NCI-H1048 (cell line): ENCODE results near the gene TENT5A.

Source experiments
- DNase-seq: peaks from one replicate; lab custom pipeline; 2025; lab: John Stamatoyannopoulos, UW

TENT5A gene

GRCh38 chr6:81771097-81771496 lies 18.6 kb upstream of the TENT5A start:
- no peak for DNase-seq

- DNase-seq: no peak
These were observed 17.9 kb upstream of the TENT5A start for GRCh38 chr6:81770381-81770780.

GRCh38 chr6:81769824-81770223 lies 17.3 kb upstream of the TENT5A start:
- no peak for DNase-seq

DNA sequence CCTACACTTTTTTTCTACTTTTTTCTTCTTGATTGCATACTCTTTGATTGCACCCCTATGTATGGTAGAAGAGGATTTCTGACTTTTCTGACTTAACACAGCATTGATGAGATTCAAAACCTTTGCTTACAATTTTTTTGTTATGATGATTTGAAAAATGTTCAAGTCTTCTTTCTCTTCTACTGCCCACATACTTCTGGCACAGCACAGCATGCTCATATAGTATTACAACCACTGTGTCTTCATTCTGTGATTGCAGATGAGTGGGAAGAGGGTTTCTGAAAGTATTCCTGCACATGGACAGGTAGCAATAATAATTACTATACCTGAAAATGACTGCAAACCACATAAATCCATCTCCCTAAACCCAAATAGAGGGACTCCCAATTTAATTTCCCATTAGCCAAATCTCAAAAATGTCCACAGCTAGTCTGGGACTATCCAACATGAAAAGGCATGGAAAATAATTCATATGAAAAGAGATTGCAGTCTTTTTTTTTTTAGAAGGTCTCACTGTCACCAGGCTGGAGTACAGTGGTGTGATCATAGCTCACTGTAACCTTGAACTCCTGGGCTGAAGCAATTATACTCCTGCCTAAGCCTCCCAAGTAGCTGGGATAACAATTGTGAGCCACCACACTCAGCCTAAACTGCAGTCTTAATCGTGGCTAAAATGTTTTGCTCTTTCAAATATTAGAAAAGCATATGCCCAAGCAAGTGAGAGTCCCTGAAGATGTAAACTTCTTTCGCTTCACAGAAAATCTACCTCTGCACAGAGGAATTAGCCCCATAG lies 15.9 kb upstream of the TENT5A start:
- no peak for DNase-seq

- DNase-seq: no peak
These were observed 14.8 kb upstream of the TENT5A start for GRCh38 chr6:81767163-81767891.

GRCh38 chr6:81766482-81767069 lies 14.1 kb upstream of the TENT5A start:
- DNase-seq: no peak

DNA sequence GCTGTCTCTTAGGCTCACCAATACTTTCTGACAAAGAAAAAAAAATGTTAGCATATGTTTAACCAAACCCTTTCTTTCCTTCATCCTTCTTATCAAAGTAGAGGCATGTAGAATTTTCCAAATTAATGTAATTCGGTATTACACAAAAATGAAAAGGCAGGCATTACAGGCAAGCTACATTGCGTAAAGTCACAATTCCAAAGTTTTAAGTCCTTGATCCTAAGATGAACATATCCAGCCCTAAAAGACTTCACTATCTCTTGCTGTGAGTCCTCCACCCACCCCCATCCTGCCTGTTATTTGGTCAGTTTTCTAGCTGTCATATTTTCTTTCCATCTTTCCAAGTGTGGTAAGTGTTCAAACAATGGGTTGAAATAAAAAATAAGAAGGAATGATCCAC lies 12.1 kb upstream of the TENT5A start:
- DNase-seq: no peak

DNA sequence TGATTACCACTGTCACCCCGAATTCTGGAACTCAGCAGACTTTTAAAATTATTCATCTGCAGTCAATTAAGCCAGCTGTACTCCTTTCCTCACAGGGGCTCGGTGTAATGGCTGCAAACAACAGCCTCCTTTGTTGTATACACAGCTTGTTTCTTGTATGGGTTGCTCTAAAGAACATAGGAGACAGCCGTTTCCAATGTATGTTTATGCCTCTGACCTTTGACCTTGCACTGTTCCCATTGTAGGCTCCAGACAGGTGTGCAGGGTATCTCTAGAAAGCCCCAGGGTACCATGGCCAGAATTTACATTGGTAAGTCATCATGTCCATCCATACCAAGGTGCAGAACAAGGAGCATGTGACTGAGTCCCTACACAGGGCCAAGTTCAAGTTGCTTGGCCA lies 11.5 kb upstream of the TENT5A start:
- no peak for DNase-seq

DNA sequence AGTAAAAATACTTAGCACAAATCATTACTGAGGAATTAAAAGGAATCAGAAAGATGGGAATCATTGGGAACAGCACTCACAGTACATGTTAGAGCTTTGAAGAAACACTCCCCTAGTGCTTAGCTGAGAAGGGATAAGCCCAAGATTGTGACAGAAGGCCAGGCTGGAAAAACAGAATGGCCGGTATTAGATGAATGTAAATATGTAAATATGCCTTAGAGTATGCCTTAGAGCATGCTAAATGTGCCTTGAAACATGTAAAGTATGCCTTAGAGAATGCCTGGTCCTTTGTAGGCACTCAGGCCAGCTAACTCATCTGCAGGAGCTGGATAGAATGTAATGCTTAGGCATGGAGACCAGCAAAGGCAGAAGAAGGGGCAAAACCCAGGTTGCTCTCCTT lies 10.6 kb upstream of the TENT5A start:
- no peak for DNase-seq

GRCh38 chr6:81762606-81763005 lies 10.1 kb upstream of the TENT5A start:
- DNase-seq: no peak

GRCh38 chr6:81762132-81762531 lies 9.7 kb upstream of the TENT5A start:
- DNase-seq: no peak

DNA sequence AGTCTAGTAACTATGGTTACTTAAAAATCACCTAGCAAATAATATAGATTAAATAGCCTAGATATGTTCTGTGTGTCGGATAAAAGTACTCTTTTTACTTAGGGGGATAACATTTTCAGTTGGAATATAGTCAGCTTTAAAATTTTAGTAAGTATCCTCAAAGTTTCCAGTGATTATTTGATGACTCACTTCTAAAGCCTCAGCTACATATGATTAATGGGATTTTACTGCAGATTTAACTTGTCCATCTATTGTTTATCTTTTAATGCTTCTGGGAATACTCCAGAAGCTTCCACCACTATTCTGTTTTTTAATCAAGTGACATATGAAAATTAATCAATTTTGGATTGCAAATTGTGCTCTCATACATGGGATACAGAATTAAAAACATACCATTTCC lies 8.7 kb upstream of the TENT5A start:
- DNase-seq: no peak

DNA sequence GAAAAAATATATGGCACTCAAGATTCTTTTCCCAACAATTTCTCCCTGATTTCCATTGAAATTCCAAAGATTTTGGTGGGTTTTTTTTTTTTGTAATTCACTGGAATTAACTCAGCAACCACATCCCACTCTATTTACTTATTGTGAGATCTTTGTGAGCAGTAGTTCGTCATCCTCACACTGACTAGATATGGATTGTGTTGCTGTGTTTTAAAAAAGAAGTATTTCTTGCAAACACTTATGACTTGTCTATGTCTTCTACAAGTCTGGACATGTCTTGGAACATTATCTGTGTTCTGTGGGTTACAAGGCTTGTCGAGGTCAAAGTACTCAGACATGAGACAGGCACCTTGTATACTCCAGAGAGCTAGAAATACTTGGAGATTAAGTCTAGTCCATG lies 7.3 kb upstream of the TENT5A start:
- no peak for DNase-seq

DNA sequence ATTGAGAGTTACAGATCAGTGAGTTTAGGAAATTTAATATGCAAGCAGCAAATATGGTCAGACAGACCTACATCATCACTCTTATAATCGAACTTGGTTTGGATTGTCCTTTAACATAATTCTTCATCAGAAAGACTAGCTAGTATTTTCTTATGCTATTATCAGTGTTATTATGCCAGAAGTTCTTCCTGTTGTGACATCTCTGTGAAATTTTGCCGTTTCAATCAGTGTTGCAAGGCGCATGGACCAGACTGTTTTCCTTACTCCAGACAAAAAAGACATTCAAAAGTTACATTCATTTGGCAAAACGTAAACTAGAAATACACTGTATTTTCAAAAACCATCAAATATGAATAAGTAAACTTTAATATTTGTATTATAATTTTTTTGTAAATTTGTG lies 5.7 kb upstream of the TENT5A start:
- no peak for DNase-seq

DNA sequence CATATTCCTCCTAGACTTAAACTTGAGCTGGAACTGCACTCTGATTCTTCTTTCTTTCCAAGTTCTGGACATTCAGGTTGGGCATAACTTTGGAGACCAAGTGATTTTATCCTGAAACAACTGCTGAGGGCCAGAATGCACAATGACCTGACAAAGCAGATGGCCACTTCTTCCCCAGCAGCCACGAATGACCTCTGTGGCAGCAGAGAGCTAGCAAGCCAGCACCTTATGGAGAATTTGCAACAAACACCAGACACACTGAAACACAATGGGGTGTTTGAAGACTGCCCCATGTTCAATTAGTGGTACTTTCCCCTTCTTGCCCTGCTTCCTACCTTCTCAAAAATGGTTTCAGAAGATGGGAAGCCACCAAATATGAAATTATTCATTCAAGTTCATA lies 4.2 kb upstream of the TENT5A start:
- DNase-seq: no peak

- no peak for DNase-seq
These were observed 3.1 kb upstream of the TENT5A start for GRCh38 chr6:81755551-81755950.

- no peak for DNase-seq
These were observed 2.4 kb upstream of the TENT5A start for GRCh38 chr6:81754906-81755305.

DNA sequence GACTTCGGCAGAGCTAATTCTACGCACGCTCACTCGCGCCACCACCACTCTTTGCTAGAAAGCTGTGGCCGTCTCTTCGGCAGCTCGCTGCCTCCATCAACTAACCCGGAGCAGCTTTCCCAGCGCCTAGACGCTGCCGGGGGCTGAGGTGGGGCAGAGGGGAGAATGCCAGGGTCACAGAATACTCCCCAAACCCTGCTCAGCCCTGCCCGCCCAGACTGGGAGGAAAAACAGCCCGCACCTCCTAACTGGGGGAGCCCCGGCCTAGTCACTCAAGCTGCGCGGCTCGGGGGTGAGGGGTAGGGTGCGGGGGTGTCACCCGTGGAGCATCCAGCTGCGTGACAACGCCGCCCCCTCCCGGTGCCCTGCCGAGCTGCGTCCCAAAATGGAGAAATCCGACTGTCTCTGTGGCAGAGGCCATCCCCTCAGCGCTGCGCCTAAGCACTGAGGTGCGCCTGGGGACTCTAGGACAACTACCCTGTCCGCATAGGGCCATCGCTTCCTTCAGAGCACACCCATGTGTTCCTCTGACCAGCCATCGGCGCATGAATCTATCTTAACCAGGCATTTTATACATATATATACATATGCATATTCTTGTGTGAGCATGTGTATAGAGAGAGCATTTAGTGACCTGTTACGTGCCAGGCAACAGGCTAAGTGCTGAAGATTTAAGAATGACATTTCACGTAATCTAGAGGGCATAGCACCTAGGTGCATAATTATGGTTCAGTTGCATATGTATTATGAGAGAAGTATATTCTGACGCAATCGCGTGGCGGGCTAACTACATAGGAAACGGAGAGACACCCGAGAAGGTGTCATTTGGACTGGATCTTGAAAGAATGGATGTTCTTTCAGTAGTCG lies 1.5 kb upstream of the TENT5A start:
- DNase-seq: no peak

DNA sequence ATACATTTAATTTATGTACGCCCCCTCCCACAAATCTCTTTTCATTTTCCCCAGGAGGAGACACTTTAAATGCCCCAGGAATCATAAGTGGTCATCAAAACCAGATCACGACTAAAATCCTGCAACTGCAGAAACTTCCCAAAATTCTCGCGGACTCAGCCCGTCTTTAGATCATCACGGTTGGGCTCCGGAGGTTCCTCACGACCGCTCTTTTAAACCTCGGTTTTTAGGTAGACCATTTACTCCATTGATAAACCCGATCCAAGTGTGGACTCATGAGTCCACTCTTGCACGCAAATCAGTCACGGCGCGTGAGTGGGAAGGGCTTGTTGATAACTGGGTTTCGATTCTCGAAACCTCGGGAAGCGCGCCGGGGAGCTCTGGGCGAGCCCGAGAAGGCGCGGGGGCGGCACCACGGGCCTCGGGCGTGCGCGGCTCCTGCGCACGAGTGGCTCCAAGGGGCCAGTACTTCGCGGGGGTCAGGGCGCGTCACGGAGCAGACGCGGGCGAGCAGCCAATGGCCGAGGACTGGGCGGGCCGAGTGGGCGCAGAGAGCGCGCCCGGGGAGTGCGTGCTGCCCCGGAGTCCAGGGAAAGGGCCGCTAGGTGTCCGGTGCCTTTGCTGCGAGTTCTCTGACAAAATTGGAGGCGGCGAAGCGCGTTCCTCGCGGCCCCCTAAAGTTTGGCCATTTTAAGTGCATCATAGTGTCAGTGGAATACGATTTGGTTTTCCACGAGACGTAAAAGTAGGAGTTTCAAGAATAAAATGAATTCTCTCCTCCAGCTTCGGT lies 635 bp upstream of the TENT5A start:
- DNase-seq: no peak

DNA sequence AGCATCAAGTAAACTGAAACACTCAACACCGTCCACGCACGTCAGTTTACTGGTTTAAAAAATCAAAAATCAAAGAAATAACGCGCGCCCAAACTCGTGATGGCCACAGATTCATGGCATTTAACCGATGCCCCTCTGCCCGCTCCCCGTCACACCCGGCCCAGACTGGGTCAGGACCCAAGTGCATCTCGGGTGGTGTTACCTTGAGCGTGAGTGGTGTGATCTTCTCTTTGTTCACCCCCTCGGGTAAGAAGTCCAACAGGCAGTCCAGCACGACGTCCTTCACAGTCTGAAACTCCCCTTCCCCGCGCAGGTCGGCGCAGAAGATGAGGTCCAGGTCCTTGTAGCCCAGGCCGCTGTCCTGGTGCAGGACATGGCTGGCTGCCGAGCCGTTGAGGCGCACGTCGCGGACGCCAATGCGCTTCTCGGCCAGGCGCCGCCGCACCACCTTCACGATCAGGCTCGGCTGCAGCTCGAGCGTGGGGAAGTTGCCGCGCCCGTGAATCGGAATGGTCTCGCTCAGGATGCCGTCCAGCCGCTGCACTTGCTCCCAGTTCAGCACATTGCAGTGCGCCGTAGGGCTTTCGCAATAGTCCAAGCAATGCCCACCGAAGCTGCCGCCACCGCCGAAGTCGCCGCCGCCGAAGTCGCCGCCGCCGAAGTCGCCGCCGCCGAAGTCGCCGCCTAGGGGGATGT lies 945 bp downstream of the TENT5A start:
- no peak for DNase-seq
